ENCODE results near the gene TTC9C. TPM values are rescaled to one million over a fixed set of nuclear protein-coding genes. Genes with fewer than 3 reads are reported as not detected.

Gene TTC9C
- total RNA-seq, 1 experiment from 2014 or later: 33.3 TPM

DNA sequence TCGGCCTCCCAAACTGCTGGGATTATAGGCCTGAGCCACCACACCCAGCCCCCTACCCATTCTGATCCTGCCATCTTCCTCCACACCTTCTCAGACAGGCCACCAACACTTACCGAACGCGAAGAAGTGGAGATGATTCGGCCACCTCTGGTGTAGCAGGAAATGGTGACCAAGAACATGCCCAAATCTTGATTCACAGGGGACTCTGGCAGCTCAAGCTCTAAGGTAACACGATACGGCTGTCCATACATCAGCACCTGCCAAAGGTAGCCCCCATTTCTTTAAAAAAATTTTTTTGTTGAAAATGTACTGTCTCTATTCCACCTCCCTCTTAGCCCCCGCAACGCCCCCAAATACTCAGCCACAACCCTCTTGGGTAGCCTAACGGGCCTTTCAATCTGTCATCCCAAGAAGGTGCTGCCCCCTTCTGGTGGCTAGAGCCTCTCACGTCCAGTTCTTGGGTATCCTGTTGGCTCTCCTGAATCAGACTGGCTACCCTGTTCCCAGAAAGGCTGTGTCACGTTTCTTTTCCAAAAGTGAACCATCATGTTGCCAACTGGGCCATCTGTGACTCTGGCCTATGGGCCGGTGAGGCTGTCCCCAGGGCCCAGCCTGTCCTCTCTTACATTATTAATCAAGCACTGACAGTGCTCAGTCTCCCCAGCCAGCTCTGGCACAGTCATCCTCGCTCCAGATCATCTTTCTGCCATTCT lies 33.7 kb upstream of the TTC9C start:
- peak overlapping the region; percentile 56 for H3K27ac ChIP-seq (ENCODE audit: low read depth, low read length)
- no peaks in the 10 kb centered on the region for H3K9me2 ChIP-seq (ENCODE audit: insufficient read depth)
- BruUV-seq (replicated peaks): no TSS peak
- RAD21 ChIA-PET (ENCODE audit: low non-redundant PET in 1 of 2, low total read pairs in 2 of 2, uncharacterized antibody in 2 of 2, unreplicated experiment in 2 of 2): no interaction called here
- no peaks in the 10 kb centered on the region for H3K9me3 ChIP-seq (ENCODE audit: control insufficient read depth in 1 of 2, insufficient read depth in 1 of 2, low read depth in 1 of 2, low read length in 2 of 2)
- ATAC-seq (peak; percentile 90), DNase-seq (ENCODE audit: low read depth, low spot score) (peak; percentile 72)
- intact Hi-C loops (cut with micrococcal nuclease): loop anchor here (2.0 to 5.0 kb wide), 2 partner anchors 14 to 297 kb away; no protein-coding TSS in a partner anchor
- H3K4me3 ChIP-seq (replicated peaks in 1 of 2; ENCODE audit: low read depth in 1 of 2, low read length in 2 of 2): no peak overlapping the region
- peaks cover 19 to 30% of the 10 kb centered on the region in 2 experiments; a peak in 3 of 4 replicates for H3K36me3 ChIP-seq (ENCODE audit: control insufficient read depth in 1 of 2, insufficient read depth in 2 of 2, low read length in 2 of 2)
- H3K79me2 ChIP-seq (ENCODE audit: insufficient read depth, low read length): no peaks in the 10 kb centered on the region
- POLR2A ChIA-PET: interaction anchor here (1.7 to 2.0 kb wide), 2 partner anchors 26 to 30 kb away, joined by 3 to 6 read pairs; partner anchors contain the start of genes C11orf98 and CSKMT
- TF ChIP-seq, protein P1, sequence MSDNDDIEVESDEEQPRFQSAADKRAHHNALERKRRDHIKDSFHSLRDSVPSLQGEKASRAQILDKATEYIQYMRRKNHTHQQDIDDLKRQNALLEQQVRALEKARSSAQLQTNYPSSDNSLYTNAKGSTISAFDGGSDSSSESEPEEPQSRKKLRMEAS (IDR thresholded peaks at IDR 0.05): no peak
- TF ChIP-seq, protein P2, sequence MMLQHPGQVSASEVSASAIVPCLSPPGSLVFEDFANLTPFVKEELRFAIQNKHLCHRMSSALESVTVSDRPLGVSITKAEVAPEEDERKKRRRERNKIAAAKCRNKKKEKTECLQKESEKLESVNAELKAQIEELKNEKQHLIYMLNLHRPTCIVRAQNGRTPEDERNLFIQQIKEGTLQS (IDR thresholded peaks at IDR 0.05): no peak
- TF ChIP-seq, protein P3, sequence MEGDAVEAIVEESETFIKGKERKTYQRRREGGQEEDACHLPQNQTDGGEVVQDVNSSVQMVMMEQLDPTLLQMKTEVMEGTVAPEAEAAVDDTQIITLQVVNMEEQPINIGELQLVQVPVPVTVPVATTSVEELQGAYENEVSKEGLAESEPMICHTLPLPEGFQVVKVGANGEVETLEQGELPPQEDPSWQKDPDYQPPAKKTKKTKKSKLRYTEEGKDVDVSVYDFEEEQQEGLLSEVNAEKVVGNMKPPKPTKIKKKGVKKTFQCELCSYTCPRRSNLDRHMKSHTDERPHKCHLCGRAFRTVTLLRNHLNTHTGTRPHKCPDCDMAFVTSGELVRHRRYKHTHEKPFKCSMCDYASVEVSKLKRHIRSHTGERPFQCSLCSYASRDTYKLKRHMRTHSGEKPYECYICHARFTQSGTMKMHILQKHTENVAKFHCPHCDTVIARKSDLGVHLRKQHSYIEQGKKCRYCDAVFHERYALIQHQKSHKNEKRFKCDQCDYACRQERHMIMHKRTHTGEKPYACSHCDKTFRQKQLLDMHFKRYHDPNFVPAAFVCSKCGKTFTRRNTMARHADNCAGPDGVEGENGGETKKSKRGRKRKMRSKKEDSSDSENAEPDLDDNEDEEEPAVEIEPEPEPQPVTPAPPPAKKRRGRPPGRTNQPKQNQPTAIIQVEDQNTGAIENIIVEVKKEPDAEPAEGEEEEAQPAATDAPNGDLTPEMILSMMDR (IDR thresholded peaks at IDR 0.05 in 2 of 3, conservative IDR thresholded peaks at IDR 0.05 in 1 of 3; ENCODE audit: borderline replicate concordance in 1 of 3, insufficient read depth in 1 of 3, low read depth in 2 of 3, low read length in 2 of 3): peak; percentile 86 to 88 (median 87); a peak in 5 of 6 replicates
- TF ChIP-seq RAD21 (IDR thresholded peaks at IDR 0.05; ENCODE audit: low read depth): peak; percentile 80
- 0 out of 2 replicates have a peak, but pooled peaks have one; percentile 23 for TF ChIP-seq POLR2AphosphoS5 (IDR thresholded peaks at IDR 0.05; ENCODE audit: low read depth, low read length)
- no peak for TF ChIP-seq EZH2phosphoT487 (IDR thresholded peaks at IDR 0.05; ENCODE audit: borderline replicate concordance)
- H3K4me2 ChIP-seq (ENCODE audit: low read length): no peak overlapping the region
- H4K20me1 ChIP-seq (ENCODE audit: insufficient read depth): no peaks in the 10 kb centered on the region
- no peak overlapping the region for H2AFZ ChIP-seq (ENCODE audit: low read depth, low read length, poor library complexity, severe bottlenecking)
- no peak overlapping the region for H3K9ac ChIP-seq (ENCODE audit: low read length)
- CTCF ChIA-PET: interaction anchor here (0.6 to 3.7 kb wide), 8 partner anchors 8 to 300 kb away, joined by 3 to 15 read pairs (median 4); partner anchors contain the start of gene TUT1
- H3K4me1 ChIP-seq (ENCODE audit: control insufficient read depth in 1 of 2, insufficient read depth in 2 of 2, low read length in 2 of 2): no peaks in the 10 kb centered on the region
- no peaks in the 10 kb centered on the region for H3K27me3 ChIP-seq (ENCODE audit: insufficient read depth, low read length)

Measured in HCT116 (cell line).